ENCODE measurements around the gene SLC6A12.
"Not testable (repeated sequence)": the region's sequence is repeated elsewhere in the genome, so short reads cannot be mapped to it uniquely, and the experiment has no call there.

The SLC6A12 gene

DNA sequence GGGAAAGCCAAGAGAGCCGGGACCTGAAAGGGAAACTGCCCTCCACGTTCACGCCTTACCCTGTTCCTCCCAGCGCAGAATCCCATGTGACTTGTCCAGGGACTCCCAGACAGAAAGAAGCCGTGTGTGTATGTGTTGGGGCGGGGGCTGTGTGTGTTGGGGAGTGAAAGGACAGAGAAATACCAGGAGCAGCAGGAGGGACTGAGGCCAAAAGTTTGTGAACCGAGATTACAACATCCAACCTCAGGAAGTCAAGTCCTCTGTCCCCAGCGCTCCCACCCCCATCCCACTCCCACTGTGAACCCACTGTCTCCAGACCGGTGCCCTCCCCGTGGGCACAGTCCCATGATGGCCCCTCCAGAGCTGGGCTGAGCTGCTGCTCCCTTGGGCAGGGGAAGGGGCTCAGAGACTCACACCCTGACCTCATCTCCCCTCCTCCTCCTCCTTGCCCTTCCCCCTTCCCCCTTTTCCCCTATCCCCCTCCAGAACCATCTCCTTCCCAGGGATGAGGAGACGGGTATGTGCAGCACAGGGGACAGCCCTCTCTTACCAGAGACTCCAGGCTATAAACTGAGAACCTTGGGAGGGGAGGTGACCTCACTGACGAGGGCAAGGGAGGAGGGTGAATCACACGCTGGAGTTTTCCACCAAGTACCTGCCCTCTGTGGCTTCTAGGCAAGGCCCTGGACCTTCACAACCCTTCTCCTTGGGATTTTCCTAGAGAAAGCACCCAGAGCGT is at the start of gene SLC6A12:
Gene SLC6A12 (minus strand): TSS at position 155 of the 739 bp plus-strand sequence. CDS start 4,171 bp downstream, outside the sequence.
- DNase-seq, result no peak

- no peak for DNase-seq
Measured at GRCh38 chr12:263574-263973, 49.6 kb upstream of the SLC6A12 start.

- peak; percentile 36 for DNase-seq
Measured at GRCh38 chr12:262817-263216, 48.9 kb upstream of the SLC6A12 start, which contains the start of gene SLC6A13. Gene SLC6A13 (minus strand): TSS chr12:262836. CDS start chr12:260052, 2,784 bp downstream.

DNA sequence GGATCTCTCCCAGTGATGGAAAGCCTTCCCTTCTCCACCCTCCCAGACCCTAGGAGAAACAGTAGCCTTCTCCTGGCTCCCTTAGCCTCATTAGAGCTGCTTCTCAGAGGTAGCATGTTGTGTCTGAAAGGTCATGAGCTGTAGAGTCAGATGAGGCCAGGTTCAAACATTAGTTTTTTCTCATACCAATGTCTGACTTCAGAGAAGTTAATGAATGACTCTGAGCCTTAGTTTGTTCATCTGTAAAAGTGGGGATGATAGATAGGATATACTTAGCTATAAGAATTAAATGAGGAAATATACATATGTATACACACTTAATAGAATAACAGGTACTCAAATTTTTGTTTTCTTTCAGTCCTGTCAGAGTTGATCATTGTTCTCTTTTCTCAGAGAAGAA is 48.2 kb upstream of the SLC6A12 start:
- DNase-seq, result no peak

- DNase-seq, result no peak
Measured at GRCh38 chr12:257521-258321, 43.8 kb upstream of the SLC6A12 start.

- DNase-seq, result no peak
Measured at GRCh38 chr12:256958-257357, 43.0 kb upstream of the SLC6A12 start.

DNA sequence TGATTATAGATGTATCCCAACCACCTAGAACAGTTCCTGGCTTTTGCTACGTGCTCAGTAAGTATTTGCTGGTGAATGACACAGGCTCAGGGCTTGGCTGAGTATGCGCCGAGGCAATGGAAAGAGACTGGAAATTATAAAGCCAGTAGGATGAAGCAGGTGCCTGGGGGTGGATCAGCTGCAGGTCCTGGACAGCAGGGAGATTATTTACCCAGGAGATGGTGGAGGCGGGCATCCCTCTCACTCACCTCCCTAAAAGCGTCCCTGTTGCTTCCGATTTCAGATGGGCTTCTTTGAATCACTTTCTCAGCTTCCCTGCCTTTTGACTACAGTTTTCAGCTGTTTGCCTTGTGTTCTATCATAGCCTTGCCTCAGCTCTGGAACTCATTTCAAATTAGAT is 42.3 kb upstream of the SLC6A12 start:
- DNase-seq, result no peak

GRCh38 chr12:254912-255311 is 41.0 kb upstream of the SLC6A12 start:
- no peak for DNase-seq

GRCh38 chr12:254039-254438 is 40.1 kb upstream of the SLC6A12 start:
- DNase-seq, result no peak

- no peak for DNase-seq
Measured at GRCh38 chr12:253116-253831, 39.3 kb upstream of the SLC6A12 start.

GRCh38 chr12:252636-253035 is 38.7 kb upstream of the SLC6A12 start:
- no peak for DNase-seq

DNA sequence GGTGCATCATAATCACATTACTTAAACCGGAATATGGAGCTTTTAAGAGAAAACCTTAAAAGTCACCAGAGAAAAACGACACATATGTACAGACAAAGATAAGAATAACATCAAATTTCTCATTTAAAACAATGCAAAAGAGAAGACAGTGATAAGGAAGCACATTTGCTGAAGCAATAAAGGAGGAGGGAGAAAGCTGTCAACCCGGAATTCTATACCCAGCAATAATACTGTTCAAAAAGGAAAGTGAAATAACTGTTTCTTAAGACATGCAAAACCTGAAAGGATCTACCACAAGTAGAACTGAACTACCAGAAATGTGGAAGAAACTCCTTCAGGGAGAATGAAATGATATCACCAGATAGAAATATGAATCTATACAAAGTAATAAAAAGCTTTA is 33.3 kb upstream of the SLC6A12 start:
- no peak for DNase-seq

GRCh38 chr12:243381-243780 is 29.4 kb upstream of the SLC6A12 start:
- no peak for DNase-seq

GRCh38 chr12:242496-242895 is 28.5 kb upstream of the SLC6A12 start:
- DNase-seq, result no peak

DNA sequence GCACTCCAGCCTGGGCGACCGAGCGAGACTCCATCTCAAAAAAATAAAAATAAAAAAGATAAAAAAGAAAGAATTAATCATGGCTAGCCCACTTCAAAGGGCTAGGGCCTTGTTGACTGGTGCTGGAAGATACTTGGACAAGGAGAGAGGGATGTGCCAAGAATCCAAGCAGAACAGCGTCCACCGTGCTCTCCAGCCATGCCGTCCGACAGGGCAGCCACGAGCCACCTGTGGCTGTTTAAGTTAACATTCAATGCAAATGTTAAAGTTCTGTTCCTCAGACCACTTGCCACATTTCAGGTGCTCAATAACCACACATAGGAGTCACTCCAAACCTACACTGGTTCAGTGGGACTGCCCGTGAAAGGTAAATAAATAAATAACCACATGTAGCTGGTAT is 27.3 kb upstream of the SLC6A12 start:
- DNase-seq, result no peak

DNA sequence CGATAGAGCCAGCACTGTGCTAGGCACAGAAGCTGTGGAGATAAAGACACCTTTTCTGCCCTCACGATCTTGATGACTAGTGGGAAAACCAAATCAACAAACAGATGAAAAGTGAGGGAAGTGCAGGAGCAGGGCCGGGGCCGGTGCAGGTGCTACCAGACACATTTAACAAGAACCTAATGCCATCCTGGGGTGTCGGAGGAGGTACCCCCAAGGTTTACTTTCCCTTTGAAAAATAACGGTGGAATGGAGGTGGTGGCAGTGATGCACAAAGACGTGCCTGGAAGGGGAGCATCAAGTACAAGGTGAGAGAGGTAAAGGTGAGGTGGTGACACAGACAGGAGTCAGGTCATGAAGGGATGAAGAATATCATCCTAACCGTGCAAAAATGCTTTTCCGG is 26.6 kb upstream of the SLC6A12 start:
- no peak for DNase-seq

- DNase-seq, result no peak
Measured at GRCh38 chr12:238736-239398, 24.9 kb upstream of the SLC6A12 start.

DNA sequence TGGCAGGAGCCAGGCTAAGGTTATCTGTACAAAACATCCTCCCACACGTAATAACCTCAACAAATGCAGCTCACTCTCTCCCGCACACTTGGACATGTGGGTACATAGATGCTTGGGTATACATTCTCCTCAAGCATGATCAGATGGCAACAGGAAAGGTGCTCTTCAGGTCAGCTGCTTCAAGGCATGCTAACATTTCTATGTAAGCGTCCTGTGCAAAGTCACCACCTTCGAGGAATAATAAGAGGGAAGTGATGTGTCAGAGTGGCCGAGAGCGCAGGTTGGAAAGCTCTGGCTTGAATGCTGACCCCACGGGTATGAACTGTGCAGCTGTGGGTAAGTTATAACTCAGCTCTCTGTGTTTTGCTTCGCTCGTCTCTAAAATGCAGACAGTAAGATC is 24.2 kb upstream of the SLC6A12 start:
- no peak for DNase-seq

DNA sequence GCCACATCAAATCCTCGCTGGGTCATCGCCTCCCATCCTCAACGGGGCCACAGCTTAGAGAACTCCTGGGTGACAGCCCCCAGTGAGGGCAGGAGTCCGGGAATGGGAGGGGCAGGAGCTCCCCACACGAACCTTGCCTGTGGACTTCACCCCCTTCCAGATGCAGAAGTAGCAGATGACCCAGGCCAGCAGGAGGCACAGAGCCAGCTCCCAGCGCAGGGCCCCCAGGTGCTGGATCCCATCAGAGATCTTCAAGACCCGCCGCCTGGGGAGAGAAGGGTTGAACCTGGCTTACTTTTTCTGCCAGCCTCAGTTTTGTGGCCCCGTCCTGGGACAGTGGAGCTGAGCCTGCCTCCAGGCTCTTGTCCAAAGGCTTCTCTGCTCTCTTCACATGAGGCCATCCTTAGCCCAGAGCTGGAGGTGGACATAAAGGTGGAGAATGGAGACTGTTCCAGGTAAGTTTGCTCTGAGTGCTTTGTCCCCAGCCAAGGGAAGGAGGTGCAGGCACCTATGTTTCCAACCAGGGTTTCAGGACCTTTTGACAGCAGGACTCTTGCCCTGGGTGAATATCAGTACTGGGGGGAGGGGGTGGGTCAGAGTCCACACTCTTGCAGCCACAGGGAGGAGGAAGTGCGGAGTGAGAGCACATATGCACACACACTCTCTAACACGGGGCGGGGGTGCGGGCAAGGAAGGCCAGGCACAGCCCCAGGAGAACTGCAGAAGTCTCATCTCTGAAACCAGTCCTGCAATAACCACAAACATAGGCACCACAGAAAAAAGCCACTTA is 23.3 kb upstream of the SLC6A12 start:
- no peak for DNase-seq

GRCh38 chr12:236445-236844 is 22.5 kb upstream of the SLC6A12 start:
- DNase-seq, result no peak

DNA sequence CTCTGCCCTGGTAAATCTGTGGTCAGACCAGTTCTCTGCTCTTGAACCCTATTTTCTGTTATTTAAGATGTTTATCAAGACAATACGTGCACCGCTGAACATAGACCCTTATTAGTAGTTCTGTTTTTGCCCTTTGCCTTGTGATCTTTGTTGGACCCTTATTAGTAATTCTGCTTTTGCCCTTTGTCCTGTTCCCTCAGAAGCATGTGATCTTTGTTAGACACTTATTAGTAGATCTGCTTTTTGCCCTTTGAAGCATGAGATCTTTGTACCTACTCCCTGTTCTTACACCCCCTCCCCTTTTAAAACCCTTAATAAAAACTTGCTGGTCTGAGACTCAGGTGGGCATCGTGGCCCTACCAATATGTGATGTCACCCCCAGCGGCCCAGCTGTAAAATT is 22.0 kb upstream of the SLC6A12 start:
- not testable (repeated sequence) for DNase-seq

- no peak for DNase-seq
Measured at GRCh38 chr12:234891-235415, 21.0 kb upstream of the SLC6A12 start.

All from right hindlimb (tissue), 1 donor.